GM12873 (cell line): ENCODE data around the gene BICD2.

Experiments used
- TF ChIP-seq, protein P1 (sequence below): IDR thresholded peaks from 2 replicates; pipeline ENCODE4 v1.5.1; 2012; ENCODE audit warnings: low read depth, mild to moderate bottlenecking, moderate library complexity, low read length, control low read depth; ENCODE audit not compliant: insufficient read depth; ENCODE audit errors: missing control alignments

Gene BICD2

DNA sequence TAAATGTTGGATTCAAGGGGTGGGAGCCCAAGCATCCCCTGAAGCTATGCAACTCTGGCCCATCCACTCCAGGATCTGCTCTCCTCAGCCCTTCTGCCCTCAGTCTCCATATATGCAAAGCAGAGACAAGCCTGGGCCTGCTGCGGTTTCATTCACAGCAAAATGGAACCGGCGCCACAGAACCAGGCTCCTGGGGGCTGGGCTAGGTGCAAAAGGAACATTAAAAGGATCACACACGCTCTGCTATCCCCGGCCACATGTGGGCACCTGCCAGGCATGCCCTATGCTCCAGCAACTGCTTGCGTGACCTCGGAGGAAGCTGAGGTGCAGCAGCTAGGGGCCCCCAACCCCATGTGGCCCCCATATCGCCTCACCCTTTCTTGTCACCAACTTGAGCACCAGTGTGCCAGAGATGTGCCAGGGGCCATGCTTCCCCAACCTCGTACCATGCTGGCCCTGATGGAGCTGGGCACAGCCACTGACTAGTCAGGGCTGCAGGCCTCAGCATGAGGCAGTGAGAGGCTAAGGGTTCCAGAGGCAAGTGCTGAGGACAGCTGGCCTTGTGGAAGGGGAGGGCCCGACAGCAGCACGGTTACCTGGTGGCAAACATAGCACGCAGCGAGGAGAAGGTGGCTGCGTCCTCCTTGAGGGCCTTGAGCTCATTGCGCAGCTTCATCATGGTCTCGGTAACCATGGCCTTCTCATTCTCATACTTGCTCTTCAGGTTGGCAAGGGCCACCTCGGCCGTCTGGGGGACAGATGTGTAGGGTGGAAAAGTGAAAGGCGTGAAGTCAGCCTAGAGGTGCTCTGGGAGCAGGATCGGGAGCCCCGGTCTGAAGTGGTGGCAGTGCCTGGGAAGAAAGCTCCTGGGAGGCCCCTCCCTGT is 47.2 kb downstream of the BICD2 start:
- TF ChIP-seq, protein P1, sequence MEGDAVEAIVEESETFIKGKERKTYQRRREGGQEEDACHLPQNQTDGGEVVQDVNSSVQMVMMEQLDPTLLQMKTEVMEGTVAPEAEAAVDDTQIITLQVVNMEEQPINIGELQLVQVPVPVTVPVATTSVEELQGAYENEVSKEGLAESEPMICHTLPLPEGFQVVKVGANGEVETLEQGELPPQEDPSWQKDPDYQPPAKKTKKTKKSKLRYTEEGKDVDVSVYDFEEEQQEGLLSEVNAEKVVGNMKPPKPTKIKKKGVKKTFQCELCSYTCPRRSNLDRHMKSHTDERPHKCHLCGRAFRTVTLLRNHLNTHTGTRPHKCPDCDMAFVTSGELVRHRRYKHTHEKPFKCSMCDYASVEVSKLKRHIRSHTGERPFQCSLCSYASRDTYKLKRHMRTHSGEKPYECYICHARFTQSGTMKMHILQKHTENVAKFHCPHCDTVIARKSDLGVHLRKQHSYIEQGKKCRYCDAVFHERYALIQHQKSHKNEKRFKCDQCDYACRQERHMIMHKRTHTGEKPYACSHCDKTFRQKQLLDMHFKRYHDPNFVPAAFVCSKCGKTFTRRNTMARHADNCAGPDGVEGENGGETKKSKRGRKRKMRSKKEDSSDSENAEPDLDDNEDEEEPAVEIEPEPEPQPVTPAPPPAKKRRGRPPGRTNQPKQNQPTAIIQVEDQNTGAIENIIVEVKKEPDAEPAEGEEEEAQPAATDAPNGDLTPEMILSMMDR: no peak

DNA sequence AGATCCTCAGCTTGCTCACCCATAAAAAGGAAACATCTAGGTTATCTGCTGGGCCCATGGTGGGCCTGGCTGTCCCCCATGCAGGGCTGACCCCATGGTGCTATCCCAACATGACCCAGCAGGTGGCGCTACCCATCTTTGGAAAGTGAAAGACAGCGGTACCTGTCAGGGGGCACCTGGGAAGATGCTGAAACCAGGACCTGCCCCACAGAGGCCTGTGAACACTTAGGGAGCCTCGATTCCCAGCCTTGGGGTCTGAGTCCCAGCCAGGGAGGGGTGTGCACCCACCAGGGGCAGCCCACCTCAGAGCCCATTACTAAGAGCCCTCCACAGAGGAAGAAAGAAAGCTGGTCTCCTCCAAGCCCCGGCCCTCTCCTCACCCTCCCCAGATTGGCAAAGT is 48.1 kb downstream of the BICD2 start:
- TF ChIP-seq, protein P1: peak; percentile 97

DNA sequence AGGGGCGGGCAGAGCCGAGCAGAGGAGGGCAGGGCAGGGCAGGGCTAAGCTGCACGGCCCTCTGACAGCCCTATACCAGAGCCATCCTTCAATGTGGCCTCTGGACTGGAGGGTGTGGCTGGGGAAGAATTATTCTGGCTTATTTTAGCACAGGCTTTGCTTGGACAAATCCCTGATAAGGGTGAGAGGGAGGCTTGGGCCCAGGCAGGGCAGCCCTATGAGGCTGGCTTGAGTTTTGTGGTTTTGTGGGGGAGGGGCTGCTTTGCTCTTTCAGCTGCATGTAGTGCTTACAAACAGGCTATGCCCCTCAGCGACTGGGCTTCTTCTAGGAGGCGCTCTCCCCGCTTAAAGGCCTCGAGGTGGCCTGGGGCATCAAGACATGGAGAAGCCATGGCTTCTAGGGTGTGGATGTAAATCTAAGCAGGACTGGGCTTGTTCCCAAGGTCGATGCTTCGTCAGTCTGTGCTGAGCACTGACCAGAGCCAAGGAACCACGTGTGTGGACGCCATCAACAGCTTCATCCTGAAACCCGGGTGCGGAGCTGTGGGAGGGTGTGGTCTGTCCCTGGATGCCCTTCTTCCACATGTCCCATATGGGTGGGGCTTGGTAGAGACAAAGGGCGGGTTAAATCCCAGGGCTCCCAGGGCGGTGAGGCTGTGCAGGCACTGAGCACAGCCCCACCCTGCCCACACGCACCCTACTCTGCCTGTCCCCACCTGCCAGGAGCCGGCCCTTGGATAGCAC is 49.0 kb downstream of the BICD2 start:
- TF ChIP-seq, protein P1: no peak

DNA sequence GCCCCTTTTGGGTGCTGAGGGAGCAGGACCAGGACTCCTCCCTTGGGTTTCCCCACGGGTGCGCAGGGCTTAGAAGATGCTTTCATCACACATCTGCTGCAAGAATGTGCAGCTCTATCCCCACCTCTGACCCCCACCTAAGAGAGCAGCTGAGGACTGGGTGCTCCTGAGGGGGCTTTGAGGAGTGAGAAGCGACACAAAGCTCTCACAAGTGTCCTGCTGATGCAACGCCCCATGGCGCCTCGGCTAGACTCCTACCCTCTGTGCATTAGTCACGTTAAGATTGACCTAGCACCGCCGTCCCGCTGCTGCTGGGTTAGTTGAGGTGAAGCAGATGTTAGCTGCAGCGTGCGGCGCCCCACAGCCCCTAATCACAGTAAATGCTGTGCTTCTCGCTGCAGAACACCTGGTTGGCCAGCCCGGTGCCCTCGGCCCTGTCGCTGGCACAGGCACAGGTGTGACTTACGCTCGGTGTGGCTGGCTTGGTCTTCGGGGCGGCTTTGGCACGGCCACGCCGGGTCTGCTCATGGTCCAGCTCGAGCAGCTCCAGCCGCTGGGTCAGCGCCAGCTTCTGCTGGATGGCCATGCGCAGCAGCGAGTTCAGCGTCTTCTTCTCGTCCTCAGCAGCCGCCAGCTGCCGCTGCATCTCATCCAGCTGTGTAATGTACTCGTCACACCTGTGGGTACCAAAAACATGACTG is 49.7 kb downstream of the BICD2 start:
- TF ChIP-seq, protein P1: no peak

- TF ChIP-seq, protein P1: no peak
These were observed 50.6 kb downstream of the BICD2 start for GRCh38 chr9:92714016-92714415.

DNA sequence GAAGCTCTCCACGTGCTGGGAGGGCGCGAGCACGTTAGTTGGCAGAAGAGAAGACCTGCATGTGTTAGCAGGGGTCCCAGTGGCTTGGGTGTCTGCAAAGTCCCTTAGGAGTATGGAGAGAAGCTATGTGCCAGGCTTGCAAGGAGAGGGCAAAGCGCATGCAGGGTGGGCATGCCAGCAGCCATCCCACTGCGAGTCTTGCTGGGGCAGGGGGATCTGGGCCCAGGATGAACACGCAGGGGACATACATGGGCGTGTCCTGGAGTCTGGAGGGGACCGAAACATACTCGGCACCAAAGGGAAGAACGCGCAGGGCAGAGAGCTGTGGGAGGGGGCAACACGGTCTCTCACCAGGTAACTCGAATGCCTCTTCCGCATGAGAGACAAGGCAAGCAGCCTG is 51.1 kb downstream of the BICD2 start:
- TF ChIP-seq, protein P1: no peak

DNA sequence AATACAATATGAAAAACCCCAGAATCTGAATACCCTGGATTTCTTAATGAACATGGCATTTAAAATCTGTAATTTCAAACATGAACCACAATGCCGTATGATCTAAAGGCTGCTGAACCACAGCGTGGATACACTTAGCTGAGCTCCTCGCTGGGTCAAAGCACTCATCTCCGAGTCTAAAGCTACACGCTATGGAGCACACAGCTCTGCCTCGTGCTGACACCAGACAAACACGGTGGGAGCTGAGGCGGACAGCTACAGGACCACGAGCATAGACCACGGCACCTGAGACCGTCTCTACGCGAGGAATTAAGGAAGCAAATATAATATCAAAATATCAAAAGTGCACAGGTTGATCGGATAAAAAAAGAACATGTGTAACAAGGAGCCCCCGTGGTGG is 51.9 kb downstream of the BICD2 start:
- TF ChIP-seq, protein P1: no peak
